GM18870 (cell line): ENCODE results near the gene NUP37.
"Not testable (repeated sequence)": the region's sequence is repeated elsewhere in the genome, so short reads cannot be mapped to it uniquely, and the experiment has no call there.

Experiments
- ATAC-seq: cut with Tn5 transposase; IDR thresholded peaks from one replicate; pipeline ENCODE4 v1.9.1; 2021; ENCODE audit warnings: moderate library complexity; ENCODE audit not compliant: unreplicated experiment

NUP37 gene

GRCh38 chr12:102119674-102120563 is at the start of gene NUP37, which contains the start of gene PARPBP:
Gene NUP37, minus strand, starts transcription at chr12:102120114. Its CDS starts 1,596 bp downstream, at chr12:102118518.
Gene PARPBP, plus strand, starts transcription at chr12:102120183. Its CDS starts 3,706 bp downstream, at chr12:102123889.
- ATAC-seq: peak; percentile 92

- ATAC-seq: peak; percentile 75
These were observed 48.1 kb upstream of the NUP37 start for GRCh38 chr12:102167821-102168604.

GRCh38 chr12:102163383-102163782 is 43.5 kb upstream of the NUP37 start:
- no peak for ATAC-seq

- not testable (repeated sequence) for ATAC-seq
These were observed 35.3 kb upstream of the NUP37 start for GRCh38 chr12:102155206-102155605.

- not testable (repeated sequence) for ATAC-seq
These were observed 27.2 kb upstream of the NUP37 start for GRCh38 chr12:102147062-102147587.

GRCh38 chr12:102144221-102144620 is 24.3 kb upstream of the NUP37 start:
- no peak for ATAC-seq

GRCh38 chr12:102142866-102143373 is 23.0 kb upstream of the NUP37 start:
- not testable (repeated sequence) for ATAC-seq

- not testable (repeated sequence) for ATAC-seq
These were observed 17.7 kb upstream of the NUP37 start for GRCh38 chr12:102137619-102138018.

- not testable (repeated sequence) for ATAC-seq
These were observed 11.5 kb upstream of the NUP37 start for GRCh38 chr12:102131442-102131841.

GRCh38 chr12:102130720-102131119 is 10.8 kb upstream of the NUP37 start:
- not testable (repeated sequence) for ATAC-seq

- ATAC-seq: not testable (repeated sequence)
These were observed 1.4 kb upstream of the NUP37 start for GRCh38 chr12:102121328-102121727.

GRCh38 chr12:102120886-102121285 is 972 bp upstream of the NUP37 start:
- ATAC-seq: no peak

- ATAC-seq: no peak
These were observed 605 bp upstream of the NUP37 start for GRCh38 chr12:102120564-102120873.

GRCh38 chr12:102118874-102119273 is 1.0 kb downstream of the NUP37 start:
- ATAC-seq: no peak

- ATAC-seq: no peak
These were observed 3.5 kb downstream of the NUP37 start for GRCh38 chr12:102116392-102116791.

- no peak for ATAC-seq
These were observed 5.7 kb downstream of the NUP37 start for GRCh38 chr12:102114212-102114611.

GRCh38 chr12:102110782-102111181 is 9.1 kb downstream of the NUP37 start:
- no peak for ATAC-seq

- no peak for ATAC-seq
These were observed 11.9 kb downstream of the NUP37 start for GRCh38 chr12:102107970-102108369.

- no peak for ATAC-seq
These were observed 13.0 kb downstream of the NUP37 start for GRCh38 chr12:102106905-102107304.

GRCh38 chr12:102096855-102097254 is 23.1 kb downstream of the NUP37 start:
- ATAC-seq: no peak

GRCh38 chr12:102095677-102096263 is 24.1 kb downstream of the NUP37 start:
- ATAC-seq: no peak
